GM19035 (cell line): ENCODE data around the gene SVOP.

ENCODE experiments used
- ATAC-seq: cut with Tn5 transposase; IDR thresholded peaks from one replicate; pipeline ENCODE4 v1.9.1; 2021; ENCODE audit not compliant: unreplicated experiment

SVOP gene

GRCh38 chr12:108858311-108859074 lies 162.4 kb downstream of the SVOP start:
- ATAC-seq = no peak
